HG02885 (cell line): ENCODE results near the gene ALPL.
"Not testable (repeated sequence)": the region's sequence is repeated elsewhere in the genome, so short reads cannot be mapped to it uniquely, and the experiment has no call there.

ENCODE experiments used
- ATAC-seq: cut with Tn5 transposase; IDR thresholded peaks from one replicate; pipeline ENCODE4 v1.9.1; 2021; ENCODE audit warnings: mild to moderate bottlenecking; ENCODE audit not compliant: unreplicated experiment, poor library complexity

The ALPL gene

DNA sequence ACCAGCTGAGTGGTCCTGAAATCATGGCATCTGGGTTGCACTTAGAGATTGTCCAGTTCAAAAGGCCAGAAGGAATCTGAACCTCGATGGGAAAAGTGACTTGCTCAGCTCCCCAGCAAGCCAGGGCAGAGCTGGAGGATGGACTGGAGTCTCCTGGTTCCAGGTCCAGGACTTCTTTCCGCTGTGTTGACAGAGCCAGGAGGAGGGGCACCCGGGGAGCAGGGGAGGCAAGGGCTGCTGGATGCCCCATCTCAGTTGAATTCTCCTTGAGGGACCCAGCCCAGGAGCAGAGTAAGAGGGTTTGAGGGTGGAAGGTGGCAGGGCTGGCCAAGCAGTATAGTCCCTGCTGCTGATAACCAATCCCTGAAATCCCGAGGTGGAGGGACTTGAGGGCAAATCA lies 2.4 kb upstream of the ALPL start:
- no peak for ATAC-seq

DNA sequence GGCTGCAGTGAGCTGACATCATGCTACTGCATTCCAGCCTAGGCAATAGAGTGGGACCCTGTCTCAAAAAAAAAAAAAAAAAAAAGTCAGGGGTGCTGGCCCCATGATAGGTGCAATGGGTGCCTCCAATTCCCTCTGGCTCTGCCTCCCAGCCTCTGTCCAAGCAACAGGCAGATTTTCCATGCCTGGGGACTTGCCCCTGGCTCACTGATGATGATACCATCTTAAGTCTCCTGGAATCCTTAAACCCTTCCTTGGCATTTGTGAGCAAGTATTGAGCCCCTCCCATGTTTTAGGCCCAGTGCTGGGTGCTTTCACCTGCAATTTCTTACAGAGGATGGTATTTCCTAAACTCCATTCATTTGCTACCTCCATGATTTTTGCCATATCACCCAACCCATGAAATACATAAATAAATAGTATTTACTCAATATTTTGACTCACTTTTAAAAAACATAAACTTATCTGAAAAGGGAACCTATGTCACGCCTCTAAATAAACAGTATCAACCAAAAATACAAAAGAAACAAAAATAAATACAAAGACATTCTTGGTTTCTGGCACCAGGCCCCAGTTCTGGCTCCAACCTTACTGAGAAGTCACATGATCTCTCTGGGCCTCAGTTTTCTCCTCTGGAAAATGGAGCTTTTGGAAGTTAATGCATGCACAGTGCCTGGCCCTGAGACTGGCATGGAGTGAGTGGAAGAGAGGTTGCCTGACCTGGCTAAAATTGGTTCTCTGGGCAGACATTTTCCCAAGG lies 1.5 kb upstream of the ALPL start:
- no peak for ATAC-seq

DNA sequence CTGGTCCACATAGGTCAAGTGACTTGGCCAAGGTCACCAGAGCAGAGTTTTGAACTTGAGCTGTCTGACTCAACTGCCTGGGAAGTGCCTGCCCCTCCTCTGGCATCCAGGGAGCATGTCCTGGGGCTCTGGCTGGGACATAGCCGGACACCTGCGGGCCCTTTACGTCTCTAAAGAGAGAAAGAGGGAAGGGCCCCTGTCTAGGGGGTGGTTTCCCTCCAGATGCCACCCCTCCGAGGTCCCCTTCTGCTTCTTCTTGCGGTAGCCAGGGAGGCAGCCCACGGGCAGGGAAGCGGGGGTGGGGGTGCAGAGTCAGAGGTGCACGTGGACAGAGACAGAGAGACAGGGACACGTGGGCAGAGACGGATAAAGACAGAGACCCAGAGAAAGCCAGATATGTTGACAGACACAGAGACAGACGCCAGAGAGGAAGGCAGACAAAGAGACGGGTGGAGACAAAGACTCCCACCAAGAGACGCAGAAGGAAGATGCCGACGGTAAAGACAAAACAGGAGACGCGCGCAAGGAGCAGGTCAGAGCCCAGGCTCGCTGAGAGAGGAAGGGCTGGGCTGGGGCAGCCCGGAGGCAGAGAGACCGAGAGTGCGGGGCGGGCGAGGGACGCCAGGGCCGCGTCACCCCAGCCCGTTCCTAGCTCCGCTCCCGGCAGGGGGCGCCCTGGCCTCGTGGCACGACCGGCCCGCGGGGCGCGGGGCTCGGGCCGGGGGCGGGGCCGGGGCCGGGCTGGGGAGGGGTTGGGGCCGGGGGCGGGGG lies 458 bp upstream of the ALPL start:
- no peak for ATAC-seq

DNA sequence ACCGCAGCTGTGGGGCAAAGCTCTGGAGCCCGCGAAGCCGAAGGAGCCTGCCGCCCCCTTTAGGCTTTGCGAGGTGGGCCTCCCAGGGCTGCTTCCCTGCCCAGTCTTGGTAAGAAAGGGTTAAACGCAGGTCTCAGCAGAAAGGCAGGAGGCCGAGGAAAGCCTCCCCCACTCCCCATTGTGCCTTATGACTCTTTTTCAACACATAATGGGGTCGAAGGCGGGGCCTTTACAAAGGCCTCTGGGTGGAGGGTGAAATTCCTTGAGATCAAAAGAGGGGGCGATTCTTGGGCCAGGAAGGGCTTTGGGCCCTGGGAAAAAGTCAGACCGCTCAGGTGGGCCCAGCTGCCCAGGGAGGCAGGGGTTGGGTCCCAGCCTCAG lies 880 bp downstream of the ALPL start:
- no peak for ATAC-seq

DNA sequence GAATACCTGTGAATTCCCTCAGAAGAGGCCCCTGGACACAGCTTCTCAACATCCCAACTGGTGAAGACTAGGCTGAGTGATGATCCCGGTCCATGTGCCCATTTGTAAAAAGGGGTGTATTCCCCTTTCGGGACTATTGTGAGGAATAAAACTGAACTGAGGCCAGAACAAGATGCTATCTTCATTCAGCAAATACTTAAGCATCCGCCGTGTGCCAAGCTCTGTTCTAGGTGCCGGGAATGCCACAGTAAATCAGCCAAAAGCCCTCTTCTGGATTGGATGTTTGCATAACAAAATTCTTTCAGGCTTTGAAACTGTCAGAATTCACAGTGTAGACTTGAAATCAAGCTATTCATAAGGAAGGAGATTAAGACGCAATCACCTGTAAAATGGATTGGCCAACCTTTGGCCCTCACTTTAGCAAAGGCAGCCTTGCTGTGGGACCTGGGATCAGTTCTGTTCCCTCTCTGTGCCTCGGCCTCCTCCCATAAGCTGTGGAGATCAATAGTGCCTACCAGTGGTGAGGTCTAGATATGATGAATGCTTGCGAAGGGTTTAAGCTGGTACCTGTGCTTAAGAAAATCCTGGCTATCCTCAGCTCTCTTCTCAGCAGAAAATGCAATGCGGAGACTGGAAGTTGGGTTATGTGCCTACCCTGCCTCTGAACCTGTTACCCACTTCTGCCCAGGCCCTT lies 1.8 kb downstream of the ALPL start:
- no peak for ATAC-seq

DNA sequence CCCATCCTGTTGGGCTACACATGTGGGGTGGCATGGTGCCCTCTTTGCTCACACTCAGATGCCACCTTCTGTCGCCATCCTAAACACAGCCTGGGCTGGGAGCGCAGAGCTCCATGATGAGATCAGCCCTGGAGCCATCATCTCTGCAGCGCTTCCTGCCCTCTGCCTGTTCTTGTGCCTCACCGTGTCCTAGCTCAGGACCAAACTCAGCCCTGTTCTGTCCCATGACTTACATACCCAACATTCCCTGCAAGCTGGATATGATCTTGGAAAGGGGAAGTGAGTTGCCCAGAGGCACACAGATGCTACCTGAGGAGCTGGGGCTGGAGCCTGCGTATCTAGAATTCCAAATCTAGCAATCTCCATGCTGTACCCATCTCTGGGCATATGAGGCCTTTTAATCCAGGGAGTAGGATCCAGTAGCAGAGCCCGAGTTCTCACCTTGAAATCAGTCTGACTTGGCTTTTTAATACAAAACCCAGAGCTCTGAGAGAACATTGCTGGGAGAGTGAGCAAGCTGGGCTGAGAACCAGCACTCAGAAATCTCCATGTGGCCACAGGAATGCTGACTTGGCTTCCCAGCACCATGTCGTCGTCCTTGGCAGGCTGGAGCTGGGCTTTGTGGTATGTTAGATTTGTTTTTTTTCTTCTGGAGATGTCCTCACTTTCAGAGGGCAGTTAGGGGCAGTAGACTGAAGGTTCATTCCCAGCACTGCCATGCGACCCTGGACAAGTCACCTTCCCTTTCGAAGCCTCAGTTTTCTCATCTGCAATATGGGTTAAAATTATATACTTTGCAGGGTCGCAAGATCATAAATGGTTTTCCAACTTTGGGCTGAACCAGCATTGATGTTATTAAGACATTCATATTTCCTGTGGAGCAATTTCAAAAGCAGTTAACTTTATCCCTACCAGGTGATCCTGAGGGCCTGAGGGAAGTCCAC lies 2.6 kb downstream of the ALPL start:
- ATAC-seq: no peak

DNA sequence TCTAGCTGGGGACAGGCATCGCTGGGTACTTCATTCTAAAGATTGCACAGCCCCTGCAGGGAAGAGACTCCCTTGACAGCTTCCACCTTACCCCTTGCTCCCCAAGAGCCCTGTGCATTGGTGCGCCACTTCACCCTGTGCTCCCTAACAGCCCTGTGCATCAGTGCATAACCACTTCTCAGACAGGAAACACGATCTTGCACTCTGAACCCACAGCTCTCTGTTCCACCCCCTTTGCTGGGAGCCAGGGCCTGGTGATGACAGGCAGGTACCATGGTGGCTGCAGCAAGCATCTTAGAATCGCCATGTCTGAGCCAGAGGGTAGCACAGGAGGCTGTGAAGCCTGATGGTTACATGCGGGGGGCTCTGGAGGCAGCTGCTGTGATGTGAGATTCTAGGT lies 5.0 kb downstream of the ALPL start:
- ATAC-seq: no peak

DNA sequence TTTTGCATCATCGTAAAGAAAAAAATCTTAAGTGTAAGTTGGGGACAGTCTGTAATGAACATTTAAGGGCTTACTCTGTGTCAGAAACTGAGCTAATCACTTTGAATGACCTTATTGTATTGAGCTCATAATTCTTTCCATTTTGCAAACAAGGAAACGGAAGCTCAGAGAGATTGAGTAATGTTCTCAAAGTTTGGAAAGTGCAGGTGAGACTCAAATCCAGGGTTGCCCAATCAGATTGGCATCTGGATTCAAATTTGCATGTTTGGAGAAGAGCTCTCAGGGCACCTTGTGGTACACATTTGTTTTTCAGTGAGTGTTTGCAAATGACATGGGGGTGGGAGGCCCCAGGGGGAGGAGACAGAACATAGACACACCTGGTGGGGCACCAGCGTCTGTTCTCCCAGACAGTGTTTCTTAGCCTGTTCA lies 8.0 kb downstream of the ALPL start:
- no peak for ATAC-seq

DNA sequence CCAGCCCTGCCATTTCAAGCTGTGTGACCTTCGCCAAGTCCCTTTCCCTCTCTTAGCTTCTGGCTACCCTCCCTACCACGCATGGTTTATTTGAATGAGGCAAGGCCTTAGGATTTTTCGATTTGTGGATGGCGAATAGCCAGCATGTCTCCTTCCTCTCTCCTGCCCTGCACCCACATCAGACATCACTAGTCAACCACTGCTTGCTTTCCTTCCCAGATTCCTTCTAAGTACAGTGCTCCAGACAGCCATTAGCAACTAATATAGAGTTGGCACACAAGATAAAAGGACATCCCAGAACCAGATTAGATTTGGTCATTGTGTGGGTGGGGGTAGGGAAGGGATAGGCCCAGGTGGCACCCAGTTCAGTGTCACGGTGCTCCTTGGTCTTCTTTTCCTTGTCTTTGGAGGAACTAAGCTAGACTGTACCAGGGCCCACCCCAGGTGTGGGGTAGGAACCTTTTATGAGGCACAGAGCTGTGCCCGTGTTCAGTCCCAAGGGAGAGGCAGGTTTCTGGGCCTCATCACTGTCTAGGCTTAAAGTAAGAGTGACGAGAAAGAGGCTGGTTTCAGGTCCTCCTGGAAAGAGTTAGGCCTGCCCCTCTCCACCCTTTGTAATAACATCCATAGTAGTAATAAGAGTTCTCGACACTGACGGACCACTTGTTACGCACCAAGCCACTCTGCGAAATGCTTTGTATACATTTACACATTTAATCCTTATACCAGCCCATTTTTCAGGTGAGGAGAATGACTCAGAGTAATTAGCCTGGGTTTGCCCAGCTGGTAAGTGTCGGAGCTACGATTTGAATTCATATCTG lies 8.6 kb downstream of the ALPL start:
- no peak for ATAC-seq

DNA sequence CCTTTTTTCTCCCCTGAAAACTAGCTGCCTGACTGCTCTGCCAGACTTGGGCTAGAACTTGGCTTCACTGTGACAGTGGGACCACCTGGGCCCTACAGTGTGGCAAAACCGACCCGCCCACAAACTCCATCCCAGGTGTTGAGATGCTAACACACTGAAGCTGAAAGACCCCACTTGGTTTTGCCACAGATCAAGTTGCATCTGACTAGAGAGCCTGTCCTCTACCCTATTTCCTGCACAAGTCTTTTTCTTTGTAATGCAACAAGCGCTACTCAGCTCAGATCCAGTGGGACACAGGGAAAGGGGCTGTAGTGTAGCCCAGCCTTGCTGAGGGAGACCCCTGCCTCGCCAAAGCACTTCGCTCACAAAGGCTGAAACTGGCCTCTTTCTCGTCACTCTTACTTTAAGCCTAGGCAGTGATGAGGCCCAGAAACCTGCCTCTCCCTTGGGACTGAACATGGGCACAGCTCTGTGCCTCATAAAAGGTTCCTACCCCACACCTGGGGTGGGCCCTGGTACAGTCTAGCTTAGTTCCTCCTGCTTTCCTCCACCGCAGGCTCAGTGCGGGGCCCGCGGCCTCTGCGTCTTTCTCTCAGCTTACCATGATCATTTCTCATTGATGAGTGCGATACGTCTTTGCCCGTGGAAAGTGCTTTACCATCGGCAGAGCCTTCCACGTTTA lies 9.7 kb downstream of the ALPL start:
- no peak for ATAC-seq

DNA sequence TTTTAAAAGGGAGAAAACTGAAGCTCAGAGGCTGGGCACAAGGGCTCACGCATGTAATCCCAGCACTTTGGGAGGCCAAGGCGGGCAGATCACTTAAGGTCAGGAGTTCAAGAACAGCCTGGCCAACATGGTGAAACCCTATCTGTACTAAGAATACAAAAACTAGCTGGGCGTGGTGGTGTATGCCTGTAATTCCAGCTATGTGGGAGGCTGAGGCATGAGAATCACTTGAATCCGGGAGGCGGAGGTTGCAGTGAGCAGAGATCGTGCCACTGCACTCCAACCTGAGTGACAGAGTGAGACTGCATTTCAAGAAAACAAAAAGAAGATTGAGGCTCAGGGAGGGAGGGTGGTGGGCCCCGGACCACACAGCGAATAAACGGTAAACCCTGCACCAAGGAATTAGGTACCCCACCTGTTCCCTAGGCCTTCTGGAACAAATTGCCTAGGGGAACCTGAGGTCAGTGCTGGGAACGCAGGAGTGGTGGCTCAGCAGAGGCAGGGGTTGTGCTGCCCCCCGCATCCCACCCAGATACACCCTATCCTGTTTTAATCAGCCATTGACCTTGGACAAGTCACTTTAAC lies 10.4 kb downstream of the ALPL start:
- not testable (repeated sequence) for ATAC-seq

DNA sequence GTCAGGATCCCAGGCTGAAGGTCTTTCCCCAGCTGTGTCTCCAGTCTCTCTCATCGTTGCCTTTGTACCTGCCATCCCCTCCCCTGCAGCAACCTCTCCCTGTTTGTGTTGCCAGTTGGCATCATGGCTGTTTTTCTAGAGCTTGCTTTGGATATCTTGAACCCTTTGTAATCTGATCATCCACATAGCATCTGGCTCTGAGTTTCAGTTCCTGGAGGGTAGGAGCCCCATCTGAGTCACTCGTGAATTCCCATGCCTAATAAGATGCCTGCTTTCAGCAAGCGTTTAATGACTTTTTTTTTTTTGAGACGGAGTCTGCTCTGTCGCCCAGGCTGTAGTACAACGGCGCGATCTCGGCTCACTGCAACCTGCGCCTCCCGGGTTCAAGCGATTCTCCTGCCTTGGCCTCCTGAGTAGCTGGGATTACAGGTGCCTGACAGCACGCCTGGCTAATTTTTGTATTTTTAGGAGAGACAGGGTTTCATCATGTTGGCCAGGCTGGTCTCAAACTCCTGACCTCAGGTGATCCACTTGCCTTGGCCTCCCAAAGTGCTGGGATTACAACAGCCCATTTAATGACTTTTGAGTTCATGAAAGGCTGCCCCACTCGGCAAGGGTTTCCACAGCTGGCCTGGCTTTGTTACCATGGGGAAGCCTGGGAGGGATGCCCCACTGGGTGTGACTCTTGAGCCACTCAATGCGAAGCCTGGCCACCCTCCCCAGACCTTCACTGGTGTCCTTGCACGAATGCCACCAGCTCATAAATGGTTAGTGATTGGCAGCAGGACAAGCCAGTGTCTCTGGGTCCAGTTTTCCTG lies 11.9 kb downstream of the ALPL start:
- ATAC-seq: no peak

DNA sequence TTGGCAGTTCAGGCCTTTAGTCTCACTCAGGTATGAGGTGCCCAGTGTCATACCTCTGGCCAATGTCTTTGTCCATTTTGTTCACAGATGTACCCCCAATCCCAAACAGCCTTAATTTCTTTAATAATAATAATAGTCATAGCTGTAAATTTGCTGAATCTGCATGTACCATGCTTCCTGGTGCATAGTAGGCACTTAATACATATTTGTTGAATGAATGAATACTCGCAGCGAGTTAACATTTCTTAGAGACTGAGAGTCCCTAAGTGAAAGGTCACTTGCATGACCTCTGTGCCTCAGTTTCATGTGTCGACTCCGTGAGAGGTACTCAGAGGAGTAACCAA lies 12.5 kb downstream of the ALPL start:
- no peak for ATAC-seq

DNA sequence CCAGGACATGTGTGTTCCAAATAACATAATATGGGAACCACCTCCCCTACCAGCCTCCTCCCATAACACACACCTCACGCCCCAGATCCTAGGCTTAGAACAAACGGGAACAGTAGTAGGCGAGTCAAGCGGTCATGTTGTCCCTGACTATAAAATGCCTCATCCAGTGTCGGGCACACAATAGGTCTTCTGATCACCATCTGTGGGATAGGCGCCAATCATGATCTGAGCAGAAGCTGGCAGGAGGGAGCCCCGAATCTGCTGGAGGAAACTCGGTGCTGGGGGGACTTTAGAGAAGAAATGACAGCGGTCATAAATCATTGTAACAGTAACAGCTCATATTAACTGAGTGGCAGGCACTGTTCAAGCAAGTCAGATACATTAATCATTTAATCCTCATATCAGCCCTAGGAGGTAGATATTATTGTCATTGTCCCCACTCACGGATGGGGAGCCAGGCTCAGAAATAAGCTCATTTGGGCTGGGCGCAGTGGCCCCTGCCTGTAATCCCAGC lies 13.4 kb downstream of the ALPL start:
- no peak for ATAC-seq

DNA sequence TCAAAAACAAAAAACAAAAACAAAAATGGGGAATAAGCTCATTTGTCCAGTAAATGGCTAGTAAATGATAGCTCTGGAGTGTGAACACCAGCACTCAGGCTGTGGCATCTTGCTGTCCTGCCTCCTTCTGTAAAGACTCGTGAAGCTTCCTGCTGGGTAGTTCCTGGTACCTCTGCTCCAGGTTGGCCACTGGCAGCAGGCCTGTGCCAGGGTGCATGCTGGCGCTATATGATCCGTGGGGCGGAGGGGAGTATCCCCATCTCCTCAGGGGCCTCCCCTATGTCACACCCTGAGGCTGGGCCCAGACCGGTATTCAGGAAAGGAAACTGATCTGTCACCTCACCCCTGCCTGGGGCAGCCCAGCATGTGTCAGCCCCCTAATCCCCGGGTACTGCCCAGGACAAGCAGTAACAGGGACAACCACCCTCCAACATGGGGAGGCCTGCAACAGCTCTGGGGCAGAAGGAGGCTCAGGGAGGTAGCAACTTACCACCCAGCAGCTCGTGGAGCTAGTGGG lies 14.1 kb downstream of the ALPL start:
- ATAC-seq: no peak

DNA sequence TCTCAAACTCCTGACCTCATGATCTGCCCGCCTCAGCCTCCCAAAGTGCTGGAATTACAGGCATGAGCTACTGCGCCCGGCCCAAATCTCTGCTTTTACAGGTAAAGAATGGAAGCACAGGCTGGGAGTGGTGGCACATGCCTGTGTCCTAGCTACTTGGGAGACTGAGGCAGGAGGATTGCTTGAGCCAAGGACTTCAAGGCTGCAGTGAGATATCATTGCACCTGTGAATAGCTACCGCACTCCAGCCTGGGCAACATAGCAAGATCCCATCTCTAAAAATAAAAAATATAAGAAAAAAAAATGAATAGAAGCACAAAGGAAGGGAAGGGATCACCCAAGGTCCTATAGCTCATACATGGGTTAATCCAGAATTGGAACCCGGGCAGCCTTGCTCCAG lies 15.0 kb downstream of the ALPL start:
- no peak for ATAC-seq

DNA sequence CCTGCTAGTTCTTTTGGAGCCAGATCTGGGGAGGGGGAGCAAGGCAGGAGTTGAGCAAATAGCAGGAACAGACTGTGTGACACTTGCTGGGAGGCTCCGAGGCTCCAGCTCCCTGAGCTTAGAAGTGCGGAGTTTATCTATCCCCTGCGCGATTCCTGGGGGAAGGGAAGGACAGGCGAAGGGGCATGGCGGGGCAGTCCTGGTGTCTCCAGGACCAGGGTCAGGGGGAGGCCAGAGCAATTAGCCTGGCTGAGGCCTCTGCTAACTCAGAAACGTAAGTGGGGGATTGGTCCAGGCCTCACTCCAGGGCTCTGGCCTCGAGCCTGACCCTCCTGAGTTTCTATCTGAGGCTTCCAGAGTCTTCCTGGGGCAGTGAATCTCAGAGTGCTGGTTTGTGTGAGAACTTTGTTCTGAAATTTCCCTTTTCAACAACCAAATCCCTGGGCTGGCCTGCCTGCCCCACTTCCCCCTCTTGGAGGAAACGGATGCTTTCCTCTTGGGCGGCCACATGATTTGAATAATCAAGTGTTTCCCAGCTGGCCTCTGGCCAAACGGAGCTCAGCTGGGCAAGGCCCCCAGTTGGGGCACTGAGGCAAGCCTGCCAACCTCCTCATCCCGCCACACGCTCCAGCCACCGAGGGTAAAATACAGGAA lies 15.6 kb downstream of the ALPL start:
- ATAC-seq: no peak
